ENCODE results near the gene PLEKHM2.
"Not testable (repeated sequence)": the region's sequence is repeated elsewhere in the genome, so short reads cannot be mapped to it uniquely, and the experiment has no call there.

PLEKHM2 gene

GRCh38 chr1:15650433-15650832 is 33.7 kb upstream of the PLEKHM2 start:
- Histone ChIP-seq H3K4me1 (ENCODE audit: low read length) (no peaks in the 10 kb centered on the region), H3K9ac (ENCODE audit: low read length) (no peak overlapping the region), H3K27ac (ENCODE audit: low read length) (no peak overlapping the region), H4K20me1 (ENCODE audit: insufficient read depth, low read length) (no peaks in the 10 kb centered on the region), H3K4me3 (ENCODE audit: low read length) (no peak overlapping the region), H3K27me3 (ENCODE audit: low read depth, low read length) (no peaks in the 10 kb centered on the region), H3K79me2 (ENCODE audit: low read length) (peaks cover 2% of the 10 kb centered on the region; the same call in 1 of the 2 replicates), H2AFZ (ENCODE audit: low read depth, low read length) (no peak overlapping the region), H3K9me3 (ENCODE audit: insufficient read depth, low read length) (no peaks in the 10 kb centered on the region), H3K36me3 (replicated peaks; ENCODE audit: low read depth, low read length) (peaks cover 16% of the 10 kb centered on the region), H3K4me2 (ENCODE audit: low read length) (no peak overlapping the region)
- TF ChIP-seq CTCF (IDR thresholded peaks at IDR 0.05; ENCODE audit: low read depth, low read length): no peak
- TF ChIP-seq EZH2phosphoT487 (IDR thresholded peaks at IDR 0.05; ENCODE audit: low read depth): no peak

GRCh38 chr1:15652130-15652529 is 32.0 kb upstream of the PLEKHM2 start:
- H3K9ac ChIP-seq (ENCODE audit: low read length); H3K4me3 ChIP-seq (ENCODE audit: low read length); H3K4me1 ChIP-seq (ENCODE audit: low read length); H3K27me3 ChIP-seq (ENCODE audit: low read depth, low read length); H3K4me2 ChIP-seq (ENCODE audit: low read length); H4K20me1 ChIP-seq (ENCODE audit: insufficient read depth, low read length); H3K27ac ChIP-seq (ENCODE audit: low read length); H2AFZ ChIP-seq (ENCODE audit: low read depth, low read length); H3K79me2 ChIP-seq (ENCODE audit: low read length); H3K9me3 ChIP-seq (ENCODE audit: insufficient read depth, low read length): not testable (repeated sequence)
- H3K36me3 ChIP-seq (replicated peaks; ENCODE audit: low read depth, low read length): peaks cover 28% of the 10 kb centered on the region

GRCh38 chr1:15654091-15654690 is 29.9 kb upstream of the PLEKHM2 start:
- no peaks in the 10 kb centered on the region for H4K20me1 ChIP-seq (ENCODE audit: insufficient read depth, low read length)
- H3K27me3 ChIP-seq (ENCODE audit: low read depth, low read length): no peaks in the 10 kb centered on the region
- no peaks in the 10 kb centered on the region for H3K4me1 ChIP-seq (ENCODE audit: low read length)
- no peak overlapping the region for H3K4me3 ChIP-seq (ENCODE audit: low read length)
- no peak overlapping the region for H2AFZ ChIP-seq (ENCODE audit: low read depth, low read length)
- peaks cover 35% of the 10 kb centered on the region for H3K36me3 ChIP-seq (replicated peaks; ENCODE audit: low read depth, low read length)
- H3K9me3 ChIP-seq (ENCODE audit: insufficient read depth, low read length): no peaks in the 10 kb centered on the region
- H3K9ac ChIP-seq (ENCODE audit: low read length): no peak overlapping the region
- no peak overlapping the region for H3K27ac ChIP-seq (ENCODE audit: low read length)
- no peaks in the 10 kb centered on the region for H3K79me2 ChIP-seq (ENCODE audit: low read length)
- H3K4me2 ChIP-seq (ENCODE audit: low read length): no peak overlapping the region
- no peak for TF ChIP-seq EZH2phosphoT487 (IDR thresholded peaks at IDR 0.05; ENCODE audit: low read depth)
- no peak for TF ChIP-seq CTCF (IDR thresholded peaks at IDR 0.05; ENCODE audit: low read depth, low read length)

GRCh38 chr1:15656464-15656863 is 27.7 kb upstream of the PLEKHM2 start:
- H3K27me3 ChIP-seq (ENCODE audit: low read depth, low read length): no peaks in the 10 kb centered on the region
- no peaks in the 10 kb centered on the region for H3K4me1 ChIP-seq (ENCODE audit: low read length)
- no peak overlapping the region for H3K9ac ChIP-seq (ENCODE audit: low read length)
- no peak overlapping the region for H2AFZ ChIP-seq (ENCODE audit: low read depth, low read length)
- H4K20me1 ChIP-seq (ENCODE audit: insufficient read depth, low read length): no peaks in the 10 kb centered on the region; the same call in 1 of the 2 replicates
- no peak overlapping the region for H3K27ac ChIP-seq (ENCODE audit: low read length)
- peaks cover 45% of the 10 kb centered on the region for H3K36me3 ChIP-seq (replicated peaks; ENCODE audit: low read depth, low read length)
- TF ChIP-seq CTCF (IDR thresholded peaks at IDR 0.05; ENCODE audit: low read depth, low read length) (no peak), EZH2phosphoT487 (IDR thresholded peaks at IDR 0.05; ENCODE audit: low read depth) (no peak)
- H3K9me3 ChIP-seq (ENCODE audit: insufficient read depth, low read length): no peaks in the 10 kb centered on the region
- H3K4me3 ChIP-seq (ENCODE audit: low read length): no peak overlapping the region
- H3K4me2 ChIP-seq (ENCODE audit: low read length): no peak overlapping the region
- H3K79me2 ChIP-seq (ENCODE audit: low read length): no peaks in the 10 kb centered on the region; the same call in 1 of the 2 replicates
